ENCODE measurements around the gene AJAP1. TPM values are rescaled to one million over a fixed set of nuclear protein-coding genes. Genes with fewer than 3 reads are reported as not detected.

AJAP1 gene
- total and polyA plus RNA-seq, 9 donors, result 1.2 to 20.8 (median 12.5) TPM

DNA sequence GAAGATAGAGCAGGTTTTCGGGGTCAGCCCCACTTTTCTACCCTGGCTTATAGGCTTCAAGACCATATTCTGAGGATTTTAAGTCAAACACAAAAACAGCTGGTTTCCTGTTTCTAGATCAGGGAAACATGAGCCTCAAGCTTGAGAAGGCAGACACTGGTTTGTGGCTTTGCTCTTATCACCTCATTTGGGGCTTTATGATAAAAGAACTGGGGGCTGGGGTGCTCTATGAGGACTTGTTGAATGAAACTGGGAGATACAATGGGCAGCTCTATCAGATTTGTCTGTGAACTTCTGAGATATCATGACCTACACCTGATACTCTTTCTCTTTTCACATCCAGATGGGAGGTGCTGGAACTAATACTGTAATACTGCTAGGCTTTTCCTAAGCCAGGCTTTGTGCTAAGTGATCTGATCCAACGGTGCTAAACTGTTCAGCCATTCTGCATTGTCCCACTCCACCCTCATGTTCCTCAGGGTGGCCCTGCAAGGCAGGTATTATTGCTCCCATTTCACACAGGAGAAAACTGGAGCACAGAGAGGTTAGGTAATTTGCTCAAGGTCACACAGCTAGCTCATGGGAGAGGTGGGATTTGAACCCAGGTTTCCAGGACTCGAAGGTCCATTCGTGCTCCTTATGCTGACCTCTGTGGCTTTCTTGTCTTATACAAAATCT is 6.6 kb downstream of the AJAP1 start:
- Histone ChIP-seq H3K36me3 (no peaks in the 10 kb centered on the region), H3K9me3 (no peaks in the 10 kb centered on the region), H3K4me1 (ENCODE audit: insufficient read depth) (no peaks in the 10 kb centered on the region), H3K27ac (no peak overlapping the region), H3K27me3 (no peaks in the 10 kb centered on the region), H3K4me3 (no peak overlapping the region)
- DNase-seq, result no peak
- intact Hi-C loops (cut with DNase I), result loop anchor here in 1 of 4 donors (10.0 kb wide), 1 partner anchor 954 kb away; no protein-coding TSS in a partner anchor
- TF ChIP-seq, protein P1, sequence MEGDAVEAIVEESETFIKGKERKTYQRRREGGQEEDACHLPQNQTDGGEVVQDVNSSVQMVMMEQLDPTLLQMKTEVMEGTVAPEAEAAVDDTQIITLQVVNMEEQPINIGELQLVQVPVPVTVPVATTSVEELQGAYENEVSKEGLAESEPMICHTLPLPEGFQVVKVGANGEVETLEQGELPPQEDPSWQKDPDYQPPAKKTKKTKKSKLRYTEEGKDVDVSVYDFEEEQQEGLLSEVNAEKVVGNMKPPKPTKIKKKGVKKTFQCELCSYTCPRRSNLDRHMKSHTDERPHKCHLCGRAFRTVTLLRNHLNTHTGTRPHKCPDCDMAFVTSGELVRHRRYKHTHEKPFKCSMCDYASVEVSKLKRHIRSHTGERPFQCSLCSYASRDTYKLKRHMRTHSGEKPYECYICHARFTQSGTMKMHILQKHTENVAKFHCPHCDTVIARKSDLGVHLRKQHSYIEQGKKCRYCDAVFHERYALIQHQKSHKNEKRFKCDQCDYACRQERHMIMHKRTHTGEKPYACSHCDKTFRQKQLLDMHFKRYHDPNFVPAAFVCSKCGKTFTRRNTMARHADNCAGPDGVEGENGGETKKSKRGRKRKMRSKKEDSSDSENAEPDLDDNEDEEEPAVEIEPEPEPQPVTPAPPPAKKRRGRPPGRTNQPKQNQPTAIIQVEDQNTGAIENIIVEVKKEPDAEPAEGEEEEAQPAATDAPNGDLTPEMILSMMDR (IDR thresholded peaks at IDR 0.05), result no peak
- WGBS, 3 donors, result 74 to 78% (median 75%) methylated on average over 4 of the region's 4 CpGs

DNA sequence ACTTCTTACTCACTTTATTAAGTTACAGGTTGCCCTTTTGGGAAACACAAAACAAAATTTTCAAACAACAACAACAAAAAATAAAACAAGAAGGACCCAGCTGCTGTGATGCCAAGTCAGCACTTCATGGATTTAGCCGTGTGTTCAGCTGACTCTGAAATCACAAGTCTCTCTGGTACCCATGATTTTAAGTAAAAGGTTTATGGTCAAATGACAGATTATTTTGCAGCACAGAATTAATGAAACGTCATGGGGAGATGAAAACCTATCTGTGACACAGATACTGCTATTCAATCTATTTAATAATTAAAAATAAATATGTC is 7.1 kb downstream of the AJAP1 start:
- no peaks in the 10 kb centered on the region for H3K4me1 ChIP-seq (ENCODE audit: insufficient read depth)
- H3K36me3 ChIP-seq, result no peaks in the 10 kb centered on the region
- H3K4me3 ChIP-seq, result no peak overlapping the region
- H3K9me3 ChIP-seq, result no peaks in the 10 kb centered on the region
- no peaks in the 10 kb centered on the region for H3K27me3 ChIP-seq
- no peak overlapping the region for H3K27ac ChIP-seq
- no peak for DNase-seq
- 51 to 74% (median 71%) methylated on average over 2 of the region's 2 CpGs for WGBS, 3 donors
- intact Hi-C loops (cut with DNase I), result loop anchor here in 1 of 4 donors (10.0 kb wide), 1 partner anchor 953 kb away; no protein-coding TSS in a partner anchor
- TF ChIP-seq POLR2A (IDR thresholded peaks at IDR 0.05), result no peak
- TF ChIP-seq EP300 (IDR thresholded peaks at IDR 0.05), result no peak
- TF ChIP-seq, protein P1 (IDR thresholded peaks at IDR 0.05), result no peak

DNA sequence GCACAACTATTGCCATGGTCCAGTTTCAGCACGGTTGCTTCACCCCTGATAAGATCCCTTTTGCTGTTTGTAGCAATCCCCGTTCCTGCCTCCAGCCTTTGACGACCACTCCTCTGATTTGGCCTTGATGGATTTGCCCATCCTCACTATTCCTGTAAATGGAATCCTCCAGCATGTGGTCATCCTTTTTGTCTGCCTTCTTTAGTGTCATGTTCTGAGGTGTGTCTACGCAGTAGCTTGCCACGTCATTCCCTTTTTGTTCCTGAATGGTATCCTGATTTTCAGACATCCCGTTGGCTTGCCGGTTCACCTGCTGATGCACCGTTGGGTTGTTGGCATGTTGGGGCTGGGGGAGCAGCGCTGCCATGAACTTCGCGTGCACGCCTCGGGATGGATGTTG is 7.8 kb downstream of the AJAP1 start:
- no peaks in the 10 kb centered on the region for H3K4me1 ChIP-seq (ENCODE audit: insufficient read depth)
- intact Hi-C loops (cut with DNase I), result loop anchor here in 1 of 4 donors (10.0 kb wide), 1 partner anchor 953 kb away; no protein-coding TSS in a partner anchor
- H3K36me3 ChIP-seq, result no peaks in the 10 kb centered on the region
- H3K27me3 ChIP-seq, result no peaks in the 10 kb centered on the region
- 83 to 93% (median 87%) methylated on average over 13 of the region's 13 CpGs for WGBS, 3 donors
- DNase-seq, result no peak
- TF ChIP-seq EP300 (IDR thresholded peaks at IDR 0.05) (no peak), POLR2A (IDR thresholded peaks at IDR 0.05) (no peak)
- TF ChIP-seq, protein P1 (IDR thresholded peaks at IDR 0.05), result no peak
- H3K9me3 ChIP-seq, result no peaks in the 10 kb centered on the region
- H3K4me3 ChIP-seq, result no peak overlapping the region
- no peak overlapping the region for H3K27ac ChIP-seq

DNA sequence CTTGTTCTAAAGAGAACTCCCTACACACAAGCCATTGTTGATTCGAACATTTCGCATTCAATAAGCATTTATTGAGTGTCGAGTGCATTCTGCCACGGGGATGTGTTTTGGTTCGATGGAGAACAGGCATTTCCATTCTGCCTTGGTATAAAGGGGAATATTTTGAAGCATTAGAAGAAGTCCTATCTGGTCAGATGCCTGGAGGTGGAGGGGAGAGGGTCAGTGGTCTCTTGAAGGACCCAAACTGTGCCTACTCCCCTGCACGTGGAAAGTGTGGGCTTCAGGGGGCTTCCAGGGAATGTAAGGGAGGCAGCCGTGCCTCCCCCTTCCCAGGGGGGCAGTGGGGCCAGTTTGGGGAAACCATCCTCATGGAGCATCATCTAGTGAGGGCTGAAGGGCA is 8.3 kb downstream of the AJAP1 start:
- Histone ChIP-seq H3K9me3 (no peaks in the 10 kb centered on the region), H3K4me3 (no peak overlapping the region), H3K27me3 (no peaks in the 10 kb centered on the region), H3K27ac (no peak overlapping the region), H3K4me1 (ENCODE audit: insufficient read depth) (no peaks in the 10 kb centered on the region), H3K36me3 (no peaks in the 10 kb centered on the region)
- intact Hi-C loops (cut with DNase I), result loop anchor here in 1 of 4 donors (10.0 kb wide), 1 partner anchor 952 kb away; no protein-coding TSS in a partner anchor
- WGBS, 3 donors, result 78 to 83% (median 83%) methylated on average over 7 of the region's 7 CpGs
- no peak for DNase-seq
- no peak for TF ChIP-seq POLR2A (IDR thresholded peaks at IDR 0.05)
- TF ChIP-seq, protein P1 (IDR thresholded peaks at IDR 0.05), result no peak

Measured in ovary (tissue), 9 donors.